IMR-90 (cell line): Measurements from ENCODE around the gene CAMTA1. TPM values are rescaled to one million over a fixed set of nuclear protein-coding genes. Genes with fewer than 3 reads are reported as not detected.

Experiments used
- ATAC-seq: fragments of 200-7000 bp; cut with Tn5 transposase; 2 replicates; pipeline ENCODE4 v1.9.1; 2020; ENCODE audit warnings: low read depth, mild to moderate bottlenecking, moderate library complexity
- BruUV-seq: library from RNA; stranded (reverse); fragments of 400-500 nt; replicated peaks from 2 replicates; lab custom pipeline; 2021; lab: Mats Ljungman, UMichigan
- CTCF ChIA-PET: fragments of 300-600 bp; formaldehyde crosslinking; extraction: SDS; loops from one replicate; lab custom pipeline; 2021; ENCODE audit warnings: antibody characterized with exemption; lab: Yijun Ruan, JAX
- POLR2A ChIA-PET: fragments of 300-600 bp; sonication (Branson Sonifier 250); formaldehyde crosslinking; loops from one replicate; lab custom pipeline; 2022; ENCODE audit warnings: antibody characterized with exemption; ENCODE audit not compliant: unreplicated experiment; lab: Charles Lee
- DNase-seq: peaks from one replicate; pipeline ENCODE4 v3.0.0; 2013
- H2AFZ ChIP-seq: replicated peaks from 2 replicates; pipeline ENCODE3; 2013; ENCODE audit warnings: low read length, mild to moderate bottlenecking; ENCODE audit not compliant: poor library complexity
- H2AK5ac ChIP-seq: 2 replicates; pipeline ENCODE4 v1.6.1; 2013; ENCODE audit warnings: low read depth, low read length, inconsistent platforms
- H2AK9ac ChIP-seq: replicated peaks from 2 replicates; pipeline ENCODE3; 2013; ENCODE audit warnings: mild to moderate bottlenecking, low read depth, low read length, moderate library complexity; ENCODE audit not compliant: poor library complexity
- H2BK120ac ChIP-seq: 2 replicates; pipeline ENCODE4 v1.6.1; 2013; ENCODE audit warnings: low read depth, low read length, inconsistent platforms
- H2BK15ac ChIP-seq: 3 replicates; pipeline ENCODE4 v1.6.1; 2013; ENCODE audit warnings: low read depth, low read length, inconsistent platforms
- H2BK20ac ChIP-seq: 2 replicates; pipeline ENCODE4 v1.6.1; 2013; ENCODE audit warnings: low read depth, mild to moderate bottlenecking, inconsistent platforms, low read length, moderate library complexity
- H2BK5ac ChIP-seq: 2 replicates; pipeline ENCODE4 v1.6.1; 2013; ENCODE audit warnings: mild to moderate bottlenecking, low read depth, low read length, inconsistent platforms; ENCODE audit not compliant: poor library complexity, severe bottlenecking
- H3K14ac ChIP-seq: replicated peaks from 2 replicates; pipeline ENCODE4 v1.6.1; 2013; ENCODE audit warnings: low read depth, low read length, inconsistent platforms
- H3K18ac ChIP-seq: 2 replicates; pipeline ENCODE4 v1.6.1; 2013; ENCODE audit warnings: low read depth, low read length, control low read depth
- H3K23ac ChIP-seq: 2 replicates; pipeline ENCODE4 v1.6.1; 2013; ENCODE audit warnings: low read depth, low read length, inconsistent platforms
- H3K27ac ChIP-seq: 2 replicates; pipeline ENCODE4 v1.5.1; 2013; ENCODE audit warnings: mild to moderate bottlenecking, control low read depth, low read length; ENCODE audit not compliant: insufficient read depth
- H3K27me3 ChIP-seq: 2 replicates; pipeline ENCODE4 v1.6.1; 2013; ENCODE audit warnings: low read length; ENCODE audit not compliant: control insufficient read depth, insufficient read depth
- H3K36me3 ChIP-seq: 2 replicates; pipeline ENCODE4 v1.6.1; 2013; ENCODE audit warnings: low read length, mixed read lengths; ENCODE audit not compliant: control insufficient read depth, insufficient read depth
- H3K4ac ChIP-seq: 2 replicates; pipeline ENCODE4 v1.6.1; 2013; ENCODE audit warnings: low read depth, low read length, inconsistent platforms
- H3K4me1 ChIP-seq: 2 replicates; pipeline ENCODE4 v1.6.1; 2013; ENCODE audit warnings: low read length, mixed read lengths; ENCODE audit not compliant: control insufficient read depth, insufficient read depth
- H3K4me2 ChIP-seq: 2 replicates; pipeline ENCODE4 v1.6.1; 2013; ENCODE audit warnings: low read depth, mild to moderate bottlenecking, control low read depth, low read length, moderate library complexity
- H3K4me3 ChIP-seq: 2 replicates; pipeline ENCODE4 v1.5.1; 2013; ENCODE audit warnings: low read depth, mild to moderate bottlenecking, control low read depth, low read length, moderate library complexity; ENCODE audit not compliant: insufficient read depth
- H3K56ac ChIP-seq: 2 replicates; pipeline ENCODE4 v1.6.1; 2013; ENCODE audit warnings: low read length, inconsistent platforms; ENCODE audit not compliant: insufficient read depth; ENCODE audit errors: extremely low read depth
- H3K79me1 ChIP-seq, 2 experiments: 2 replicates each; pipeline ENCODE4 v1.6.1; 2013; ENCODE audit warnings: low read length in 2 of 2, inconsistent platforms in 1 of 2, low read depth in 1 of 2
- H3K9ac ChIP-seq: 2 replicates; pipeline ENCODE4 v1.6.1; 2013; ENCODE audit warnings: low read depth, low read length, control low read depth
- H3K9me1 ChIP-seq: 2 replicates; pipeline ENCODE4 v1.6.1; 2013; ENCODE audit warnings: low read length, inconsistent platforms; ENCODE audit not compliant: insufficient read depth
- H3K9me3 ChIP-seq: 2 replicates; pipeline ENCODE4 v1.6.1; 2013; ENCODE audit warnings: low read length; ENCODE audit not compliant: control insufficient read depth, insufficient read depth
- H4K20me1 ChIP-seq: 2 replicates; pipeline ENCODE4 v1.6.1; 2013; ENCODE audit warnings: low read length, inconsistent platforms; ENCODE audit not compliant: insufficient read depth
- H4K5ac ChIP-seq: 2 replicates; pipeline ENCODE4 v1.6.1; 2013; ENCODE audit warnings: mild to moderate bottlenecking, low read depth, low read length, control low read depth
- H4K8ac ChIP-seq, 2 experiments: 2 replicates each; pipeline ENCODE4 v1.6.1; 2013; ENCODE audit warnings: low read depth in 2 of 2, low read length in 2 of 2, control low read depth in 1 of 2, inconsistent platforms in 1 of 2
- H4K91ac ChIP-seq: 2 replicates; pipeline ENCODE4 v1.6.1; 2013; ENCODE audit warnings: low read depth, low read length, inconsistent platforms; ENCODE audit not compliant: insufficient read depth
- BHLHE40 ChIP-seq: fragments of 150-350 bp; IDR thresholded peaks from 2 replicates; pipeline ENCODE4 v1.6.1; 2016; ENCODE audit warnings: mild to moderate bottlenecking, low read depth, low read length
- NFE2L2 ChIP-seq: fragments of 150-350 bp; IDR thresholded peaks from 2 replicates; pipeline ENCODE4 v1.6.1; 2016; ENCODE audit warnings: low read depth, mild to moderate bottlenecking, low read length
- WGBS, 2 experiments: methylation state at CpG; one replicate each; pipeline versions ENCODE4 v1.1.5 to v1.1.7; 2013; ENCODE audit warnings: missing lambda C conversion rate in 2 of 2; ENCODE audit not compliant: insufficient read length in 1 of 2; ENCODE audit errors: extremely low coverage in 2 of 2; 5-methylcytosine and 5-hydroxymethylcytosine counted together
- dilution Hi-C: fragments of 300-500 bp; cut with HindIII; formaldehyde crosslinking; loops from one replicate; pipeline ENCODE4 v1.14.3; 2018; ENCODE audit warnings: low sequenced_read_pairs; ENCODE audit not compliant: unreplicated experiment
- in situ Hi-C: fragments of 300-500 bp; cut with MboI; formaldehyde crosslinking; loops from 3 replicates; pipeline ENCODE4 v1.14.3; 2019; ENCODE audit warnings: low sequenced_read_pairs, inconsistent platforms, mixed read lengths
- intact Hi-C: fragments of 100-400 bp; cut with micrococcal nuclease; formaldehyde crosslinking; loops from 2 replicates; pipeline ENCODE4 v1.10.0; 2022
- polyA plus RNA-seq, 3 experiments: library from polyadenylated mRNA; depleted of rRNA; stranded (reverse); fragments of >200 nt; gene quantifications; 2 replicates each; pipeline ENCODE4 v1.2.3, GENCODE V29; 2012; ENCODE audit warnings: low replicate concordance in 1 of 3
- total RNA-seq: library from RNA; depleted of rRNA; stranded (reverse); fragments of >200 nt; gene quantifications from 2 replicates; pipeline ENCODE4 v1.2.3, GENCODE V29; 2012
- TF ChIP-seq, protein P1 (sequence below): fragments of 150-350 bp; IDR thresholded peaks from 2 replicates; pipeline ENCODE4 v1.6.1; 2017; ENCODE audit warnings: mild to moderate bottlenecking, antibody characterized with exemption, low read length, low read depth

Gene CAMTA1
- total and polyA plus RNA-seq, 2 of the 4 experiments (the other 2 are of a cell fraction), result 35.5 to 74.3 TPM

DNA sequence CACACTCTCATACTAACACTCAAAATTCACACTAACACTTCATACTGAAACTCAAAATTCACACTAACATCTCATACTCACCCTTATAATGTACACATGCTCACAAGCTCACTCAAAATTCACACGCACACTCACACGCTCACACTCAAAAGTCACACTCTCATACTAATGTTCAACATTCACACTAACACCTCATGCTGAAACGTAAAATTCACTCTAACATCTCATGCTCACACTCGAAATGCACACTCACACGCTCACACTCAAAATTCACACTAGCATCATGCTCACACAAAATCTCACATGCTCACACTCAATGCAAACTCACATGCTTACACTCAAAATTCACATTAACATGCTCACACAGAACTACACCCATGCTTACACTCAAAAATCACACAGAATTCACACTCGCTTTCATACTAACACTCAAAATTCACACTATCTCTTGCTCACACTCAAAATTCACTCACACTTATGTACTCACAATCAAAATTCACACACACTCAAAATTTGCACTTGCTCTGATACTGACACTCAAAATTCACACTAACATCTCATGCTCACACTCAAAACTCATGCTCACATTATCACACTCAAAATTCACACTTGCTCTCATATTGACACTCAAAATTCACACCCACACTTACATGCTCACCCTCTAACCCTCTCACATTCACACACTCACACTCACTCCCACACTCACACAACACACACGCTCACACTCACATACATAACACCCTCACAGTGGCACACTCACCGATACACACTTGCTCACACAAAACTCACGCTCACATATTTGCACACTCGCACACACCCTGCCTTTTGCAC is 721.4 kb downstream of the CAMTA1 start:
- Histone ChIP-seq H3K79me1 (no peaks in the 10 kb centered on the region), H3K4me1 (peaks cover 5% of the 10 kb centered on the region; the same call in 1 of the 2 replicates), H2BK120ac (no peak overlapping the region), H3K9me3 (no peaks in the 10 kb centered on the region), H3K9me1 (no peaks in the 10 kb centered on the region), H4K5ac (no peak overlapping the region), H4K8ac (no peak overlapping the region), H3K36me3 (no peaks in the 10 kb centered on the region), H3K18ac (no peak overlapping the region), H2AK9ac (no peak overlapping the region), H3K9ac (no peak overlapping the region), H2AK5ac (no peak overlapping the region), H2BK20ac (no peak overlapping the region), H3K4me3 (no peak overlapping the region), H4K91ac (no peak overlapping the region), H3K4ac (no peak overlapping the region), H3K56ac (no peak overlapping the region), H4K20me1 (no peaks in the 10 kb centered on the region), H3K4me2 (no peak overlapping the region), H3K14ac (no peak overlapping the region), H3K27me3 (no peaks in the 10 kb centered on the region), H2BK15ac (no peak overlapping the region), H2AFZ (no peak overlapping the region), H2BK5ac (no peak overlapping the region), H3K27ac (no peak overlapping the region), H3K23ac (no peak overlapping the region)
- ATAC-seq (no peak), DNase-seq (no peak)
- no TSS peak for BruUV-seq
- 88 to 100% methylated on average over 8 to 10 of the region's 10 CpGs for WGBS, 2 experiments
- in situ Hi-C loops (no loop called here), dilution Hi-C loops (no loop called here), intact Hi-C loops (no loop called here)
- TF ChIP-seq BHLHE40 (no peak), NFE2L2 (no peak)
- TF ChIP-seq, protein P1, sequence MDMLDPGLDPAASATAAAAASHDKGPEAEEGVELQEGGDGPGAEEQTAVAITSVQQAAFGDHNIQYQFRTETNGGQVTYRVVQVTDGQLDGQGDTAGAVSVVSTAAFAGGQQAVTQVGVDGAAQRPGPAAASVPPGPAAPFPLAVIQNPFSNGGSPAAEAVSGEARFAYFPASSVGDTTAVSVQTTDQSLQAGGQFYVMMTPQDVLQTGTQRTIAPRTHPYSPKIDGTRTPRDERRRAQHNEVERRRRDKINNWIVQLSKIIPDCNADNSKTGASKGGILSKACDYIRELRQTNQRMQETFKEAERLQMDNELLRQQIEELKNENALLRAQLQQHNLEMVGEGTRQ, result no peak
- POLR2A ChIA-PET, result no interaction called here
- CTCF ChIA-PET, result no interaction called here
